ENCODE data around the gene CES2.
"Not testable (repeated sequence)": the region's sequence is repeated elsewhere in the genome, so short reads cannot be mapped to it uniquely, and the experiment has no call there.

- not testable (repeated sequence) for TF ChIP-seq ATF3 (IDR thresholded peaks at IDR 0.05); CTCF (IDR thresholded peaks at IDR 0.05 in 2 of 3, conservative IDR thresholded peaks at IDR 0.05 in 1 of 3; ENCODE audit: borderline replicate concordance in 1 of 3, insufficient read depth in 1 of 3, low read depth in 2 of 3, low read length in 2 of 3); REST (IDR thresholded peaks at IDR 0.05; ENCODE audit: low read depth); POLR2AphosphoS5 (IDR thresholded peaks at IDR 0.05; ENCODE audit: low read depth, low read length); EZH2 (IDR thresholded peaks at IDR 0.05); MAX (IDR thresholded peaks at IDR 0.05); POLR2A (IDR thresholded peaks at IDR 0.05; ENCODE audit: borderline replicate concordance, extremely low read depth, insufficient read depth, insufficient read length)
Measured at GRCh38 chr16:66896682-66897081, 38.6 kb upstream of the CES2 start.

Measured in HCT116 (cell line).